Stimulated activated CD8-positive, alpha-beta memory T cell treated with anti-CD3 and anti-CD28 coated beads, Interleukin-7, amount 100 ng/mL, for 24 hours (primary cell): ENCODE data around the gene CSAD.
A peak's percentile ranks its signal among the peaks of the same experiment; 100 is the strongest.

ENCODE experiments used
- DNase-seq: peaks from one replicate; pipeline ENCODE4 v3.0.0-alpha.2; 2020; ENCODE audit warnings: low read depth

CSAD gene

GRCh38 chr12:53199700-53200099 is 19.0 kb upstream of the CSAD start:
- DNase-seq, result no peak

- DNase-seq, result no peak
Measured at GRCh38 chr12:53198486-53199110, 17.9 kb upstream of the CSAD start.

GRCh38 chr12:53197011-53197640 is 16.4 kb upstream of the CSAD start:
- no peak for DNase-seq

- no peak for DNase-seq
Measured at GRCh38 chr12:53196486-53196885, 15.8 kb upstream of the CSAD start.

GRCh38 chr12:53195516-53196420 is 15.0 kb upstream of the CSAD start:
- DNase-seq, result no peak

- DNase-seq, result no peak
Measured at GRCh38 chr12:53194973-53195372, 14.2 kb upstream of the CSAD start.

- DNase-seq, result no peak
Measured at GRCh38 chr12:53193985-53194716, 13.4 kb upstream of the CSAD start.

GRCh38 chr12:53193040-53193439 is 12.3 kb upstream of the CSAD start:
- DNase-seq, result no peak

GRCh38 chr12:53192531-53193021 is 11.9 kb upstream of the CSAD start:
- DNase-seq, result no peak

- no peak for DNase-seq
Measured at GRCh38 chr12:53191885-53192530, 11.3 kb upstream of the CSAD start.

- DNase-seq, result no peak
Measured at GRCh38 chr12:53191096-53191884, 10.6 kb upstream of the CSAD start.

GRCh38 chr12:53190108-53190729 is 9.5 kb upstream of the CSAD start:
- no peak for DNase-seq

- DNase-seq, result no peak
Measured at GRCh38 chr12:53187145-53187899, 6.6 kb upstream of the CSAD start.

GRCh38 chr12:53186745-53187144 is 6.0 kb upstream of the CSAD start:
- no peak for DNase-seq

GRCh38 chr12:53185582-53186153 is 4.9 kb upstream of the CSAD start:
- DNase-seq, result no peak

GRCh38 chr12:53184828-53185227 is 4.1 kb upstream of the CSAD start:
- DNase-seq, result no peak

GRCh38 chr12:53182903-53183302 is 2.2 kb upstream of the CSAD start:
- no peak for DNase-seq

GRCh38 chr12:53181935-53182334 is 1.2 kb upstream of the CSAD start:
- DNase-seq, result no peak

- DNase-seq, result peak; percentile 58
Measured at GRCh38 chr12:53180931-53181645, 363 bp upstream of the CSAD start.
